NCI-H748 (cell line): ENCODE data around the gene PSMB4.
"Not testable (repeated sequence)": the region's sequence is repeated elsewhere in the genome, so short reads cannot be mapped to it uniquely, and the experiment has no call there.

ENCODE experiments used
- DNase-seq: peaks from one replicate; lab custom pipeline; 2025; ENCODE audit not compliant: unreplicated experiment; lab: John Stamatoyannopoulos, UW

PSMB4 gene

DNA sequence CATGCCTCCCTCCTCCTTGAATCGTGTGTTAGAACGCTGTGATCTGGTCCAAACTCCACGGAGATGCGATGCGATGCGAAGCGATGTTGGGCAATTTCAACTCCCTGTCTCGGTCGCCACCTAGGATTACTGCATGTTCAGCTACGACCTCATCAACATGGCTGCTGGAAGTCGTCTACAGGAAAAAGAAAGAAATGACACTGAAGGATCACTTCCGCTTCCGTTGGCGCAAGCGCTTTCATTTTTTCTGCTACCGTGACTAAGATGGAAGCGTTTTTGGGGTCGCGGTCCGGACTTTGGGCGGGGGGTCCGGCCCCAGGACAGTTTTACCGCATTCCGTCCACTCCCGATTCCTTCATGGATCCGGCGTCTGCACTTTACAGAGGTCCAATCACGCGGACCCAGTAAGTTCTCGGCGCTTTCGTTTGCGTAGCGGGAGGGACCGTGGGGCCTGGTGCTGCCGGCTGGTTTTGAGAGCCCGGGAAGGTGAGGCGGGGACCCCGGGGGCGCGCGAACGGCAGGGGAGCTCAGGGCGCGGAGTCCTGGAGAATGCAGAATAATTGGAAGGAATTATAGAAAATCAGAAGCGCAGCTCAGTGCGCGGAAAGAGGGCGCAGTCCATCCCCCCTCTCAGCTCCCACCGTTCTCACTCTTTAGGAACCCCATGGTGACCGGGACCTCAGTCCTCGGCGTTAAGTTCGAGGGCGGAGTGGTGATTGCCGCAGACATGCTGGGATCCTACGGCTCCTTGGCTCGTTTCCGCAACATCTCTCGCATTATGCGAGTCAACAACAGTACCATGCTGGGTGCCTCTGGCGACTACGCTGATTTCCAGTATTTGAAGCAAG is at the start of gene PSMB4:
Gene PSMB4, plus strand, starts transcription at position 250 of the 848 bp plus-strand sequence. Its CDS starts 15 bp downstream, at position 265.
- DNase-seq, result peak; percentile 91

DNA sequence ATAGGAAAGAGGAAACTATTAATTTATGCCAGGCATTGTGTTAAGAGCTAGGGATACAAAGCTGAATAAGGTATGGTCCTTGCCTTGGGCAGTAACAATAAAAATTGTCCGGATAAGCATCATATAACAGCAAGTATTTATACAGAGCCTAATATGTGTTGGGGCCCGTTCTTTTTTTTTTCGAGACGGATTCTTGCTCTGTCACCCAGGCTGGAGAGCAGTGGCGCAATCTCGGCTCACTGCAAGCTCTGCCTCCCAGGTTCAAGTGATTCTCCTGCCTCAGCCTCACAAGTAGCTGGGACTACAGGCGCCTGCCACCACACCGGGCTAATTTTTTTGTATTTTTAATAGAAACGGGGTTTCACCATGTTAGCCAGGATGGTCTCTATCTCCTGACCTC is 49.0 kb upstream of the PSMB4 start:
- not testable (repeated sequence) for DNase-seq

DNA sequence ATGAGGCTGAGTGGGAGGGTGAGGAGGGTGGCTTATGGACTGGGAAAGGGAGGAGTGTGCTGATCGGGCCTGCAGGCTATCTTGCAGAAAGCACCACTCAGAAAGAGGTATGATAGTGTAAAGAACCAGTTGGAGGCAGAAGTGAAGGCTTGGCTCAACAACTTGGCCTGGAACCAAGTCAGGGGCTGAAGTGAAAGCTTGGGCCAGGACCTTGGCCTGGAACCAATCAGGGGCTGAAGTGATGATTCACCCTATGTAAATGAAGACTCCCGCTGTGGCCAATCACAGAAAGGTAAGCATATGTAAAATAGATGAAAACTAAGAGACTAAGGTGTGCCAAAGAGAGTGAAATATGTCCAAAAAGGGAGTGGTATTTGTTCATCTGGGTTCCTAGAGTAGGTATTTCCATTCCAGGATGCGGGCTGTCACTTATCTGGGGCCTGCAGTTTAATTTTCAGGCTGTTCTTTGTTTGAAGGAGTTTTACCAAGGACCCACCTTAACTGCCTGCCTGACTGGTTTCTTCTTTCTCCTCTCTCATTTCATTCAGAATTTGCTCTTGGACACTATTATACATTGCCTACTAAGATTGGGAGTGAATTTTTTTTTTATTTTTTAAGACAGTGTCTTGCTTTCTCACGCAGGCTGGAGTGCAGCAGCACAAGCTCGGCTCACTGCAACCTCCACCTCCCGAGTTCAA is 47.2 kb upstream of the PSMB4 start:
- DNase-seq, result no peak

DNA sequence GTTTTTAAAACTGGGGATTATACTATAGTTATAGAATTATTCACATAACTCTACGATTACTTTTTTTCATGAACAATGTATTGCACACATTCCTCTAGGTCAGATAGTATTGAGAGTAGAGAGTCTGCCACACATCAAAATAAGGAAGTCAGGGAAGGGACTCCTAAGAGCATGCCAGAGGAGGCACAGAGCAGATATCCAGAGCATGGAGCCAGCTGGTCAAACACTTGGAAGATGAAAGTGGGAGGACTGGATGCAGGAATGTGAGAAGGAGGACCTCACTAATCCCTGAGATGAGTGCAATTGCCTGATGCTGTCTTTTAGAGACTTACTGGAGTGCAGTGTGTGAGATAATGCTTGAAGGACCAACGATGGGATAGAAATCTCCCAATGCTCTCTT is 42.7 kb upstream of the PSMB4 start:
- DNase-seq, result no peak

DNA sequence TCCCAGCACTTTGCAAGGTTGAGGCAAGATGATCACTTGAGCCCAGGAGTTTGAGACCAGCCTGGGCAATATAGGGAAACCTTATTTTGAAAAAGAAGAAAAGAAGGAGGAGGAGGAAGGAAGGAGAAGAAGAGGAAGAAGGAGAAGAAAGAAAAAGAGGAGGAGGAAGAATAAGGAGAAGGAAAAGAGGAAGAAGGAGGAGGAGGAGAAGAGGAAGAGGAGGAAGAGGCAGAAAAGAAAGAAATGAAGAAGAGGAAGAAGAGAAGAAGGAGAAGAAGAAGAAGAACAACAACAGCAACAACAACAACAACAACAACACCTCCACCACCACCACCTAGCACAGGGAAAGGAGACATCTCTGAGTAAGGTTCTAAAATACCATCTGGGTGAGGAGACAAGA is 37.5 kb upstream of the PSMB4 start:
- DNase-seq, result no peak

DNA sequence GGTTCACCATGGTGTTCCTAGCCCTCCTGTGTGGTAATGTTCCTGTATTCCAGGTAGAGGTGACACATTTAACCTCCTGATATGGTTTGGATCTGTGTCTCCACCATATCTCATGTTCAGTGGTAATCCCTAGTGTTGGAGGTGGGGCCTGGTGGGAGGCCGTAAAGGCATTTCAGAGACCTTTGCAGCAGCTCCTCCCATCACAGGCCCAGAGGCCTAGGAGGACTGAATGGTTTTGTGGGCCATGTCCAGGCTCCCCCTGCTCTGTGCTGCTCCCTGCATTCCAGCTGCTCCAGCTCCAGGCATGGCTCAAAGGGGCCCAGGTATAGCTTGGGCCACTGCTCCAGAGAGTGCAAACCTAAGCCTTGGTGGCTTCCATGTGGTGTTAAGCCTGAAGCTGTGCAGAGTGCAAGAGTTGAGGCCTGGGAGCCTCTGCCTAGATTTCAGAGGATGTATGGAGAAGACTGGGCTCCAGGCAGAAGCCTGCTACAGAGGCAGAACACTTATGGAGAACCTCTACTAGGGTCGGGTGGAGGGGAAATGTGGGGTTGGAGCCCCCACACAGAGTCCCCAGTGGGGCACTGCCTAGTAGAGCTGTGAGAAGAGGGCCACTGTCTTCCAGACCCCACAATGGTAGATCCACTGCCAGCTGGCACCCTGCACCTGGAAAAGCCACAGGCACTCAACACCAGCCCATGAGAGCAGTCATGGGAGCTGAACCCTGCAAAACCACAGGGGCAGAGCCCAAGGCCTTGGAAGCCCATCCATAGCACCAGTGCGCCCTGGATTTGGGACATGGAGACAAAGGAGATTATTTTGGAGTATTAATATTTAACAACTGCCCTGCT is 36.8 kb upstream of the PSMB4 start:
- DNase-seq, result no peak

DNA sequence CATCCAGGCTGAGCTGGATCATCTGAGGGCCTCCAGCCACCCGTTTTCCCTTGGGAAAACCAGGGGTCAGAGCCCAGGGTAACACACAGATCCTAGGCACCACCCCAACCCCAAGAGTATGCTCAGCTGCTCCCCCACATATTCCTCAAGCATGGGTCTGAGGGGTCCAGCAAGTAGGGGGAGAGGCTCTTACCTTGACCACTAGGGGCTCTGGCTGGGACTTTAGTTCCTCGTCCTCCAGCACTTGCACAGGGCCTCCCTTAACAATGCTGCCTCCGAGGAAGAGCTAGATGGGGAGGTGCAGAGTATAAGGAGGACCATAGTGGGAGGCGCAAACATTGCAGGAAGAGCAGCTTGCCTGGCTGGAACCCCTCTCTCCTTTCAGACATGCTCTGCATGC is 34.4 kb upstream of the PSMB4 start:
- DNase-seq, result no peak

DNA sequence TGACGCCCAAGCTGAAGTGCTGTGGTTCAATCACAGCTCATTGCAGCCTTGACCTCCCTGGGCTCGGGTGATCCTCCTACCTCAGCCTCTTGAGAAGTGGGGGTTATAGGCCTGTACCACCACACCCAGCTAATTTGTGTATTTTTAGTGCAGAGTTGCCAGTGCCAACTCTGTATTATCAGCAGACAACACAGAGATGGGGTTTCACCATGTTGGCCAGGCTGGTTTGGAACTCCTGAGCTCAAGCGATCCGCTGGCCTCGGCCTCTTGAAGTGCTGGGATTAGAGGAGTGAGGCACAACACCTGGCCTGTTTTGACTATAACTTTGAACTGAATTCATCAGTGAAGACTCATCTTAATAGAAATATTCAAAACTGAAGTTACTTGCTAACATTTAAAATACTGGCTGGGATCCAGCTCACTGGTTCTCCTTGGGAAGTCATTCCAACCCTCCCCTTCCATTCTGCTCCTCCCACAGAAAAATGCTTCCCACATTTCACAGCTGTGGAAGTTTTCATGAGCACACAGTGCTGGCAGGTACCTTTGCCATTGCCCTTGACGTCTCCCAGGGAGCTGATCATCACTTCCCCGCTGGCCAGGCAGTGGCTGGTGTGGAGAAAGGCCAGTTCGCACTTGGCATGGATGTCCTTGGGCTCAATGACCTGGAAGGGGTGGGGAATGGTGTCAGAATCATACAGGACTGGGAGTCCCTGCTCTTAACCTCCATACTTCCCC is 31.5 kb upstream of the PSMB4 start:
- no peak for DNase-seq

DNA sequence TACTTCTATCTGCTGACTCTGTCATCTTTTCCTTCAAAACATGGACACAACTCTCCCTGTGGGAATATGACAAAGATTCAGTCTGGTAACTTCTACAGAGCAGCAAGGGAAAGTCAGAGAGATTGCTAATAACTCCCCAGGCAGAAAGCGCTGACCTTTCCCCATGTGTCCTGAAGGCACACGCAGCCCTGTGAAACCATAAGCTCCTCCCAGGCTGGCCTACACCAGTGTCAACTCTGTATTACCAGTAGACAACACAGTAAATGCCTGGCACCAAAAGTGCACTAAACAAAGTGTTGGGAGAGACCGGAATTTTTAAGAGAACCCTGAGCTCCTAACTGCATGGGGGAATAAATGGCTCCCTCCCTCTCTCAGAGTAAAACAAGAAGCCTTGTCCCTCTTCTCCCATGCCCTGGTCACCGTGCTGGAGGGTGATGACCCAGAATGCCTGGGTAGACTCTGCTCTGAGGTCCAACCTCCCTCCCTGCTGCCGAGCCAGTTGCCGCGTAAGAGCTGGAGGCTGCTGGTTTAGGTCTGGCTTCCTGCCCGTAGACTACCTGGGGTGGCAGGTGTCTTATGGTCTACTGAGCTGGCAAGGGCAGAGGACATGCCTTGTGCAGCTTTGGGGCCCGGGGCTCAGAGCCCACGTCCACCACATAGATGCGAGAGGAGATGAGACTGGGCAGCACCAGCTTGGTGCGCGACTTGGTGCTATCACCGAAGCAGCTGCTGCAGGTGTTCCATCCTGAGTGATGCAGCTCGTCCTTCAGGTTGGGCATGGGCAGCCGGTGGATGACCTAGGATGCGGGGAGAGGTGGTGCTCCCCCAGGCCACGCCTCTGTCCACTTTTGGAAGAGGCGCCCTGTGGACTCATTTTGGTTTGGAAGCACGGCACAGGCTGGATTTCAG is 30.7 kb upstream of the PSMB4 start:
- DNase-seq, result no peak

DNA sequence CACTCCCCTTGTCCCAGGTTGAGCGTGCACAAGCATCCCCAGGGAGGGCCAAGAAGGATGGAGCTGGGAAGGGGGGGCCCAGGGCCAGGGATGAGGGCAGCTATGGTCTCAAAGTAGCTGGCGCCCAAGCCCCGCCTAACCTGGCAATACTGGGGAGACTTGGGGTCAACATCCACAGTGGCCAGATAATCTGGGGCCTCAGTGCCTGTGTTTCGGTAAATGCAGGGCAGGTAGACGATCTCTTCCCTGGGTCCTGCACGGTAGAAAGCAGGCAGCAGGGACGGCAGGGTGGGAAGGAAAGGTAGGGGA is 30.1 kb upstream of the PSMB4 start:
- no peak for DNase-seq

DNA sequence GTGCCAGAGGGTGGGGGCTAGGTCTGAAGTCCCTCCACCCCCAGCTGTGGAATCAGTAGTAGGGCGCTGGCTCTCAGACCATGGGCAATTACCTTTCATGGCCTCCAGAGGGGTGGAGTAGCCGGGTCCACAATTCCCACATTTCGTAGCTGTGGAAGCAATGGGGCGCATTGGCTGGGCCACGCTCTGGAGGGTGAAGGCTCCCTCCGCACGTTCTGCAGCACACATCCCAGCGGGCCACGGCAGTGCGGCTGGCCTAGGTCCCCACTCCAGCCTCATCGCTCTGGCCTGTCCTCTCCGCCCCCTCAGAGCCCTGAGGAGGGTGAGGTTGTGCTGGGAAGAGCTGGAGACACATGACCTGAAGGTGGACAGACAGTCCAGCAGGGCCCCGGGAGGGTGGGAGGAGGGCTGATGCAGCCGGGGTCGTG is 29.7 kb upstream of the PSMB4 start:
- no peak for DNase-seq

DNA sequence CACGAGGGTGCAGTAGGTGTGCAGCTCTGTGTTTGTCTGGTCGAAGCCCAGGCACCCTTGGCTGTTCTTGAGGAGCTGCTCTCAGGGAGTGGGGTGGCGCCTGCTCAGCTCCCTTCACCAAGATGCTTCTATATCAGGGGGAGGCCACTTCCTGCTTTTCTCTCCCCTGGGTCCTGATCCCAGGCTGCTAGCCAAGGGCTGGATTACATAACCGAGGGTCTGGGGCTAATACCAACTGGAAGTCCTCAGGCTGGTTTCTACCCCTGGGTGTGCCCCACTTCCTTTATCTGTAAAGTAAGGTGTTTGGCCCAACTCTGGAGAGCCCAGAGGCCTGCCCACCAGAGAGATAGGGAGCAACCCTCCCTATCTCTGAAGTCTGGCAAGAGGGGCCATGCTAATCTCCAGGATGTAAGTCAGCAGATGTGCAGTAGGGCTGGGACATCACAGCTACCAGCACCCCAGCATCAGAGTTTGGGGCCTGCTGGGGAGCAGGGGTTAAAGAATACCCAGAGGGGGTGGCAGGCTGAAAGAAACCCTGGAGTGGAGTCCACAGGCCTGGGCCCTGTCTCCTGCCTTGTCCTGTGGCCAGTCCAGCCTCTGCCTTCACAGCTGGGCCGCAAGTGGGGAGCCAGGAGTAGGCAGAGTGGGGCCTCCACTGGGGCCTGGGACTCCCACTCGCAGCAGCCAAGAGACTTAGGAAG is 29.0 kb upstream of the PSMB4 start:
- no peak for DNase-seq

DNA sequence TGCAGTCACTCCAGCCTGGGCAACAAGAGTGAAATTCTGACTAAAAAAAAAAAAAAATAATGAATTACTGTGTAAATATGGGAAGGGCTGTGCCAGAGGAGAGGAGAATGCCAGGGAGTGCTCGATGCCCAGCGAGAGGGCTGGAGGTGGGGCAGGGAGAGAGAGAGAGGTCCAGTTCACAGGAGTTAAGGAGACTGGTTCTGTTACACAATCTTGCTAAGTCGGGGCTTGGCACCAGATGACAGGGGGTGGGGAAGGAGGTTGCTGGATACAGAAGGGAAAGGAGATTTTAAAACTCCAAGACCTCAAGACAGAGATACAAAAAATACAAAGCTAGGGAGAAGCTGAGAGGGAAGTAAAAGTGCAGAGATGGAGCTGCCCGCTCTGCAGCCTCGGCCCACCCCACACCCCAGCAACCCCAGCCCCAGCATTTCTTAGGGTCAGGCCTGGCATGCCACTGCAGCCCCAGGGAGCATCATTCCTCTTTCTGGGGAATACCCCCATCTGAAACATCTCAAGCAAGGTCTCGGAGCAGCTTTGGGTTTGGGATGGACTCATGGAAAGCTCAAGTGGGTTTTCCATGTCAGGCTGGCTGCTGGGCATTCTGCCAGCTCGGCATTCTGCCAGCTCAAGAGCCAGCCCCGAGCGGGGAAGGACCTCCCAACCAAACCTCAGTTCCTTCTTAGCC is 27.9 kb upstream of the PSMB4 start:
- DNase-seq, result peak; percentile 87

DNA sequence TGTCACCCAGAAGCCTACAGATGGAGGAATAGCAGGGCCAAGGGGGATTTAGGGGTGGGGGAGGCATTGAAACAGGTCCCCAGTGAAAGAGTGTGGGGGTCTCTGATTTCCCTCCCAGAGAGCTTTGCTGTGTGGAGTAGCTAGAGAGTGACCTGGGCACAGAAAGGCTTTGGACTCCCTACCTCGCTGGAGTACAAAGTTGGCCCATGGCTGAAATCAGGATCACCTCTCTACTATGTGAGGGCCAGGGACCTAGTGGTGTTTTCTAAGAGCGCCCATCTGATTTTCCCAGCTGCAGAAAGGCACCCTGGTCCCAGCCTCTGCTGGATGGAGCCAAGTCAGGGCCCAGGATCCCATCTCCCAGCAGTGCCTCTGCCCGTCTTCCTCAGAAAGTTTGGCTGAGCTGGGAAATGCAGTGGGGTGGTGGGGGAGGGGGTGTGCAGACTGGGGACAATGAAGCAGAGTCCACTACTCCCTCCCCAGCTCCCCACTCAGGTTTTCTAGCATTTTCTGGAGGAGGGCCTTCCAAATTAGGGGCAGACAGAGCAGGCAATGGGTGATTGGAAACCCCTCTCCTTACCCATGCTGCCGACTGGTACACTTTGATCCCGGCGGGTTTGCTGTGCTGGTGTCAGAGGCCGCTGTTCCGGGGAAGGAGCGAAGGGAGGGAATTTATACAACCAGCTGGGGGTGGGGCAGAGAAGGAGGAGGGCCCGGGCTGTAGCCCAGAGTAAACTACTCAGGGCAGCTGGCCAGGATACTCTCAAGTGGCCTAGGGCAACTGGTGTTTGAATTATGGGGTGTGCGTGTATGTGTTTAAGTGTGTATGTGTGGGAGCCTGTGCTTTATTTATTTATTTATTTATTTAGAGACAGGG is 27.1 kb upstream of the PSMB4 start, which contains the start of gene SELENBP1:
Gene SELENBP1, minus strand, starts transcription at position 648 of the 877 bp plus-strand sequence. Its CDS starts 64 bp downstream, at position 584.
- DNase-seq, result peak; percentile 86

DNA sequence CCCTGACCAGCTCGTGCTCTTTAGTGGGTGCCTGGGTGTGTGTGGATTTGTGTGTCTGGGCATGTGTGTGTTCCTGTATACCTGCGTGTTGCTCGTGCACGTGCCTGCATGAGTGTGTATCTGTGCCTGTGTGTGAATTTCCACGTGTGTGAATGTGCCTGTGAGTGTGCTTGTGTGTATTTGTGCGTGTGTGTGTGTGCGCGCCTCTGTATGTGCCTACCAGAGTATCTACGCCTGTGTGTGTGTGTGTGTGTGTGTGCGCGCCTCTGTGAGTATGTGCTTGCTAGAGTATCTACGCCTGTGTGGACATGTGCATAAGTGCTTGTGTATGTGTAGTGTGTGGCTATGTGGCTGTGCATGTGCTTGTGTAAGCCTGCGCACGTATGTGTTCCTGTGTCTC is 26.2 kb upstream of the PSMB4 start:
- no peak for DNase-seq

DNA sequence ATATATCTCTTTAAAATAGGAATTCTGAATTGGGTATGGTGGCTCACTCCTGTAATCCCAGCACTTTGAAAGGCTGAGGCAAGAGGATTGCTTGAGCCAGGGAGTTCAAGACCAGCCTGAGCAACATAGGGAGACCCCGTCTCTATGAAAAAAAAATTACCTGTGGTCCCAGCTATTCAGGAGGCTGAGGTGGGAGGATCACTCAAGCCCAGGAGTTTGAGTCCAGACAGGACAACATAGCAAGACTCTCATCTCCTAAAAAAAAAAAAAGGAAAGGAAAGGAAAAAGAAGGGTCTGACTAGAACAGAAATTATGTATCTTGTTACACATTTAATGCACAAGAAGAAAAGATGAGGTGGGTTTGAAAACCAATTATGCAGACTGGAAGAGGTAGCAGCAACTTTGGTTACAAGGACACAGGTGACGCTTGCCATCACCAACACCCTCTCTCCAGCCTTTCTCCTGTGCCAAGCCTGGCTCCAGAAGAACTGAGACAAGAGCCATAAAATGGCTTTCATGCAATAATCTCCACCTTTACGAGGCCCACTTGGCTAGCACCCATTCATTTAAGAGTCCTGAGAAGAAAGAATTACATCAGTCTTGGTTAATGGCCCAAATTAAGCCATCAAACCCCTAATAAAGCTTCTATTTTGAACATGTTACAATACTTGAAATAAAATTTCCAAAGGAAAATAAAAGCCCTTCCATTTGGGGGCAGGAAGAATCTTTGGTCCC is 22.1 kb upstream of the PSMB4 start:
- DNase-seq, result no peak

DNA sequence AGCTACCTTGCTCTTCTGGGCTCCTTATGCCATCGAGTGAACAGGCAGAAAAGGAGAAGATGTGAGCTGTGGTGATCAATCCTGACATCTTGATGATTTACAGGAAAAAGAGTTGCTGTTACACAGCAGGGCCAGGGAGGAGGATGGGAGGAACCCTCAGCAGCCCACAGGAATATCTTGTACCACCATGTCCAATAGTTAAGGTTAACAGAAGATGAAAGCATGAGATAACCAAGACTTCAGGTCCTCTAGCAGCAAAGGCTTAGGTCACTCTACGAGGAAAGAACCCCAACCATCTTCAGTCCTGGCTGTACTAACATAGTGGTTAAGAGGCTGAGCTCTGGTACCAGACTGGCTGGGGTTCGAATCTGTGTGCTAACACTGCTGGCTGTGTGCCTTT is 14.8 kb upstream of the PSMB4 start:
- DNase-seq, result no peak
